Measurements from ENCODE around the gene KIF26B. TPM values are rescaled to one million over a fixed set of nuclear protein-coding genes. Genes with fewer than 3 reads are reported as not detected.

KIF26B gene
- polyA plus RNA-seq, 1 of the 3 experiments (the other 2 are of a cell fraction), result 2.6 TPM

GRCh38 chr1:245393694-245394093 lies 238.9 kb downstream of the KIF26B start:
- Histone ChIP-seq H3K27ac (ENCODE audit: low read depth in 2 of 2, low read length in 1 of 2) (no peak overlapping the region), H2AFZ (ENCODE audit: low read depth) (no peak overlapping the region), H3K36me3 (replicated peaks in 1 of 2; ENCODE audit: control insufficient read depth in 1 of 2, insufficient read depth in 2 of 2, low read length in 1 of 2) (peaks cover 3 to 10% of the 10 kb centered on the region in 2 experiments), H3K79me2 (ENCODE audit: insufficient read depth) (no peaks in the 10 kb centered on the region), H3K4me3 (ENCODE audit: low read depth in 2 of 2, low read length in 1 of 2) (no peak overlapping the region), H3K4me2 (no peak overlapping the region), H3F3A (replicated peaks; ENCODE audit: insufficient read depth) (no peaks in the 10 kb centered on the region), H3K27me3 (ENCODE audit: insufficient read depth) (no peaks in the 10 kb centered on the region), H3K9me2 (no peaks in the 10 kb centered on the region), H3K9ac (no peak overlapping the region), H3K4me1 (ENCODE audit: control insufficient read depth in 1 of 2, insufficient read depth in 2 of 2, low read depth in 1 of 2, low read length in 1 of 2) (peaks cover 0 to 10% of the 10 kb centered on the region in 2 experiments; a peak in 2 of 4 replicates), H4K20me1 (ENCODE audit: insufficient read depth) (no peaks in the 10 kb centered on the region), H3K9me3 (no peaks in the 10 kb centered on the region)
- ChIA-PET CTCF (interaction anchor here (0.8 to 1.1 kb wide), 3 partner anchors 10 to 245 kb away, joined by 3 to 5 read pairs (median 3); no protein-coding TSS in a partner anchor), POLR2A (no interaction called here)
- no peak for DNase-seq
- WGBS (ENCODE audit: low lambda C conversion rate), result 41% methylated on average over 3 of the region's 3 CpGs
- no peak for TF ChIP-seq NFIC (IDR thresholded peaks at IDR 0.05; ENCODE audit: borderline replicate concordance)
- TF ChIP-seq POLR2AphosphoS5 (IDR thresholded peaks at IDR 0.05; ENCODE audit: low read depth, low read length), result no peak
- TF ChIP-seq PBX3 (IDR thresholded peaks at IDR 0.05), result no peak
- no peak for TF ChIP-seq MXI1 (IDR thresholded peaks at IDR 0.05; ENCODE audit: low read depth, low read length)
- TF ChIP-seq RCOR1 (IDR thresholded peaks at IDR 0.05; ENCODE audit: low read length), result no peak
- no peak for TF ChIP-seq RFX5 (IDR thresholded peaks at IDR 0.05; ENCODE audit: low read length)
- TF ChIP-seq GATA2 (CRISPR knock-in tag; IDR thresholded peaks at IDR 0.05), result no peak
- TF ChIP-seq ELF1 (IDR thresholded peaks at IDR 0.05), result no peak
- TF ChIP-seq TCF12 (IDR thresholded peaks at IDR 0.05), result no peak
- TF ChIP-seq USF1 (IDR thresholded peaks at IDR 0.05; ENCODE audit: borderline replicate concordance, low read depth), result no peak
- TF ChIP-seq SMC3 (IDR thresholded peaks at IDR 0.05; ENCODE audit: low read depth, low read length), result no peak
- TF ChIP-seq MEF2A (IDR thresholded peaks at IDR 0.05; ENCODE audit: borderline replicate concordance, low read depth), result no peak

- Histone ChIP-seq H3K9me3 (no peaks in the 10 kb centered on the region), H3K27me3 (ENCODE audit: insufficient read depth) (no peaks in the 10 kb centered on the region), H3K4me2 (no peak overlapping the region), H2AFZ (ENCODE audit: low read depth) (no peak overlapping the region), H3F3A (replicated peaks; ENCODE audit: insufficient read depth) (no peaks in the 10 kb centered on the region), H3K36me3 (replicated peaks in 1 of 2; ENCODE audit: control insufficient read depth in 1 of 2, insufficient read depth in 2 of 2, low read length in 1 of 2) (peaks cover 8 to 20% of the 10 kb centered on the region in 2 experiments), H3K4me1 (ENCODE audit: control insufficient read depth in 1 of 2, insufficient read depth in 2 of 2, low read depth in 1 of 2, low read length in 1 of 2) (peaks cover 0 to 11% of the 10 kb centered on the region in 2 experiments; a peak in 2 of 4 replicates), H3K27ac (ENCODE audit: low read depth in 2 of 2, low read length in 1 of 2) (peak overlapping the region in 1 of 2 experiments; percentile 18; a peak in 1 of 4 replicates), H3K9ac (no peak overlapping the region), H3K79me2 (ENCODE audit: insufficient read depth) (no peaks in the 10 kb centered on the region), H3K9me2 (no peaks in the 10 kb centered on the region), H4K20me1 (ENCODE audit: insufficient read depth) (no peaks in the 10 kb centered on the region), H3K4me3 (ENCODE audit: low read depth in 2 of 2, low read length in 1 of 2) (no peak overlapping the region)
- ChIA-PET CTCF (no interaction called here), POLR2A (no interaction called here)
- no peak for TF ChIP-seq RCOR1 (IDR thresholded peaks at IDR 0.05; ENCODE audit: low read length)
- 76% methylated on average over 4 of the region's 4 CpGs for WGBS (ENCODE audit: low lambda C conversion rate)
- no peak for DNase-seq
Observed at GRCh38 chr1:245395680-245396079, 240.9 kb downstream of the KIF26B start.

Measured in SK-N-SH (cell line).